NCI-H187 (cell line): ENCODE results near the gene AIFM3.

Experiments
- DNase-seq, 2 experiments: peaks; one replicate each; lab custom pipeline; 2025; lab: John Stamatoyannopoulos, UW

Gene AIFM3

DNA sequence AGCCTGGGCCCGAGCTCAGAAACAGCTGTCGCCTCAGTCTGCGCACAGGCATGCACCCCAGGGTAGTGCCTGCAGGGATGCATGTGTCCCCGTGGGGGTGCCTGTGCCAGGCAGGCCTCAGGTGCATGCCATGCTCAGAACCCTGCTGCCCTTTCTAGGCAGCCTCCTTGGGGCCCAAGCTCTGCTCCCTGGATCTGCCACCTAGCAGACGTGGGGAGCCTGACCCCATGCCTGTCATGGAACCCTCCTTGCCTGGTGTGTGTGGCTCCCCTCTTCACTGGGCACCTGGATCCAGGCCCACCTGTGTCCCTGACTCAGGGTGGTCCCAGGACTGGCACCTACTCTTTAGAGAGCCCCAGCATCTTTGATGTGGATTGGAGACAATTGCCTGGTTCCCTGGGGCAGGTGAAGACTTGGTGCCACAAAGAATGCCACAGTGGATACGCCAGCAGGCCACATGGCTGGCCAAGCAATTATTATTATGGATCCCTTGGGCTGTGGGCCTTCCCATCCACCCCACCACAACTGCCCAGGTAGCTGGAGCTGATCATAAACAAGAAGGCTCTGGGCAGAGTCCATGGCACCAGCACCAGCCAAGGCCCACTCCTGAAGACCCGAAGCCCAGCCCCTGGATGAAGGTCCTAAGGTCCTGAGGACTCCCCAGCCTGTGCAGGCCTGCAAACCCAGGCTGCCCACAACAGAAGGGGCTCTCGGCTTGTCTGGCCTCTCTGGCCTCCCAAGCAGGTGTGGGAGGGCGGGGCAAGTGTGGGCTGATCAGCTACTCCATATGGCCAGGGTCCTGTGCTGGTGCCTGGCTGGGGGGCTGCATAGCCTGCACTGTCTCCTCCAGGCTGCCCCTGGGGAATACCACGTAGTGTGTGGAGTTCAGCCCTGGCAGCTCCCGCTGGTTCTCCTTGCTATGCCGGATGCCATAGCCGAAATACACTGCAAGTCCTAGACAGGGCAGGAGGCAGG, 61.5 kb downstream of the AIFM3 start:
- no peak for DNase-seq

DNA sequence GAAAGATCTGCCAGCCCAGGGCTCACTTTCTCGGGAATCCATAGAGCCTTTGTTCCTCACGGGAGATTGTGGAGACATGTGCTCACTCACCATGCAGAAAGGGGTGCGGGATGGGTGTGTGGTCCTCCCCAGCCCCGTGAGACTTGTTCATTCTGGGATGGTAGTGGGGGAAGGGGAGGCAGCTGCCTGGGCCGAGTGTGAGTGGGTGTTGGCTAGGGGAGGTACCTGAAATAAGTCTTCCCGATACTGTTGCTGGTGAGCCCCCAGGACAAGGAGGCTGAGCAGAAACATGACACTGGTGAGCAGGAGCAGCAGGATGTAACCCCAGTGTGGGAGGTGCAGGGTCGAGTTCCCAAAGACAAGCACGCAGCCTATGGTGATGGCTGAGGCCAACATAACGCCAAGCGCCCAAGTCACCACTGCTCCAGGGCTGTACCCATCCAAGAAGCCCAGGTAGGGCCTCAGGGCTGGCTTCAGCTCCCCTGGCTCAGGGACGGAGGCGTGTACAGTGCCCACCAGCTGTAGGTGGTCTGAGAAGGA, 62.5 kb downstream of the AIFM3 start:
- no peak for DNase-seq

DNA sequence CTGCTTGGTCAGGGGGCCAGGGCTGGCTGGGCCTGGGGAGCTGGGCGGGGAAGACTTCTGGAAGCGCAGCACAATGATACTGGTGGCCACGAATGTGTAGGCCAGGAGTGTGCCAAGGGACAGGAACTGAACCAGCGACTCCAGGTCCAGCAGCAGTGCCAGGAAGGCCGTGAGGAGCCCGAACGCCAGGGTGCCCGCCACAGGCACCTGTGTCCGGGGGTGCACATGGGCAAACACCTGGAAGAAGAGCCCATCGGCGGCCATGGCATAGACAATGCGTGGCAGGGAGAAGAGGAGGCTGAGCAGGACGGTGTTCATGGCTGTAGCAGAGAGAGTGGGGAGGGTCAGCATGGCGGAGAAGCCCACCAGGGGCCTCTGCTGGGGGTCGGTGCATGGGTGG, 63.0 kb downstream of the AIFM3 start:
- DNase-seq, result no peak
